ENCODE data around the gene EIPR1.
"Not testable (repeated sequence)": the region's sequence is repeated elsewhere in the genome, so short reads cannot be mapped to it uniquely, and the experiment has no call there.

The EIPR1 gene

GRCh38 chr2:3284657-3285630 is 92.7 kb downstream of the EIPR1 start:
- DNase-seq, result no peak

GRCh38 chr2:3283876-3284656 is 93.6 kb downstream of the EIPR1 start:
- not testable (repeated sequence) for DNase-seq

DNA sequence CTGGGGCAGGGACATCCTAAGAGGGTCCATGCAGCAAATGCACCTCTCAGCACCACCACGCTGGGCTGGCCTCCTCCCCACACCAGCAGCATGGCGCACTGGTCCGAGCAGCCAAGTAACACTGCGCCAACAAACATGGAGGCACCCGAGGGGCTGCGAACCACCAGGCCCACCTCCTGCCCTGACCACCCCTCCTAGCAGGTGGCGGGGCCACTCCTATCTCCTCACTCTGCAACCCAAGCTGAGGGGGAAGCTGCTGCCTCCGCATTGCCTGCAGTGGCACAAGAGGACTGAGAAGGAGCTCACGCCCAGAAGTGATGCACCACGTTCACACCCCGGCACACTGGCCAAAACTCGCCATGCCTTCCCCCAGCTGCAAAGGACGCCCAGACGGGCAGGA is 94.4 kb downstream of the EIPR1 start:
- DNase-seq, result no peak

- peak; percentile 74 to 76 for DNase-seq
Measured at GRCh38 chr2:3282056-3282998, 95.3 kb downstream of the EIPR1 start.

DNA sequence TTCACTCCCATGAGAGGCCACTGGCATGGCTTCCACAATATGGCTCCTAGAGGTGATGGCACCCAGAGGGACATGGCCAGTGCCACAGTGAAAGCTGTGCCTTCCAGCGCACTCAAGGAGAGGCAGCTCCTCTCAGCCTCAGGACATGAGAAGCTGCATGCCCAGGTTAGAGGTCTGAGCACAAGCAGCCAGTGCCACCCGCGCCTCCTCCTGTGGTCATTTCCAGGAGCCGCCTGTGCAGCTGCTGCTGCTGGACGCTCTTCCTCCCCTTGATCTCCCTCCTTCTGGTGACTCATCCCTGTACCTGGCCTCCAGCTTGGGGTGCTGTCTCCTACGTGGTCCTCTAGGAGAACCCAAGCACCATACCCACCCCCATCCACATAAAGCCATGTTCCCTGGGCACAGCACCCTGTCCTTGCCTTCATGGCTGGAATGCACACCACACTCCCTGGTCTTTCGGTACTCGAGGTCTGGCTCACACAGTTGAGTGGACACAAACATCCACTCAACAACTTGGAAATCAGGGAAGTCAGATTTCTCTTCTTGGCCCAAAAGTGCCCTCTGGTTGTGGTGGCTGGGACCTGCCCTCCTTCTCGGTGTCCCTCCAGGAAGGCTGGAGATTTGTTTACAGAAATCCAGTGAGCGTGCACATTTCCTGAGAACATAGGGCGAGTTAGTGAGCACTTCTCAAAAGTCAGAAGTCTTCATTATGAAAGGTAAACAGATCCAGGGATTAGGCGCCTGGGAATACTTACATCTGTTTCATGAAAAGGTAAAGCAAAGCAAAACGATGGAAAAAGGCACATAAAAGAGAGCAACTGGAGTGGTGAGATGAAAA is 96.7 kb downstream of the EIPR1 start:
- no peak for DNase-seq

DNA sequence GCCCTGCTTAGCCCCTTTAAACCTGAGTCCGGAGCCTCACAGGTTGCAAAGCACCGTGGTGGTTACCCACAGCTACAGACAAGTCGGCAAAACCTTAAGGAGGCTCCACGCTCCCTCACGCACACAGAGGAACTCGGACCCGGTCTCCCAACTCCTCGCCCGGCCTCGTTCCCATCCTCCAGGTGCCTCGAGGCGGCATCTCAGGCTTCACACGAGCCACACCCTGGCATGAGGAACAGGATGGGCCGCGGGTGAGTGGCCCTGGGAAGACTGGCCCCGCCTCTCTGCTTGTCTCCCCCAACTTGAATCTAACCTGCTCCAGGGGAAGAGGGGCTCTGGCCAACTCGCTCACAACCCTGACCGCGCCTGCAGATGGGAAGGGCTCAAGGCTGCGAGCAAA is 97.4 kb downstream of the EIPR1 start:
- no peak for DNase-seq

- no peak for DNase-seq
Measured at GRCh38 chr2:3279236-3279960, 98.2 kb downstream of the EIPR1 start.

DNA sequence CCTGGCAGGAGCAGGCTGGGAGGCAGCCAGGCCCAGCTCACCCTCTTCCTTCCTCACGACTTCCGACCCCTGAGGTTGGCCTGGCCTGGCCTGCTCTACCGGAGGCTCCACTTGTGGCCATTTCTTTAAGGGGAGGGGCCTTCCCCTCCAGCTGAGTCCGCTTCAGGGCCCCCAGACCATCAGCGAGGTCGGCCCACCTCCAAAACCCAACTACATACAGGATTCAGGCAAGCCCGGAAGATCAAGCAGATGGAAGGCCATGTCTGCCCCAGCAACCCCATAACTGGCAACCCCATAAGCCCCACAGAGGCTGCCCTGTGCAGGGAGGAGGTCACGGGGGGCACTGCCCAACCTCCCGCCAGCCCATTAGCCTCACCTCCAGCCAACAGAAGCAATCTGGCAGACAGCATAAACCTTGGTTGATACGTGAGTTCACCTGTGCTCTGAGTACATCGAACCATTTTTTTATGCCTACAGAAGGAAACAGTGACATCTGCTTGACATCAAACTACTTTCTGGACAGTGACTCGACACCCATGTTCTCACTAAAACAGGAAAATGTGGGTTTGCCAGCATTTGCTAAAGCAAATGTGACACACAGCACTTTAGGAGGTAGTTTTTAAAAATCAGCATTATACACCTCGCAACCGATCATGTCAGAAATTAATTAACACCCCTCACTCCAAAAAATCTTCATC is 98.9 kb downstream of the EIPR1 start:
- no peak for DNase-seq

DNA sequence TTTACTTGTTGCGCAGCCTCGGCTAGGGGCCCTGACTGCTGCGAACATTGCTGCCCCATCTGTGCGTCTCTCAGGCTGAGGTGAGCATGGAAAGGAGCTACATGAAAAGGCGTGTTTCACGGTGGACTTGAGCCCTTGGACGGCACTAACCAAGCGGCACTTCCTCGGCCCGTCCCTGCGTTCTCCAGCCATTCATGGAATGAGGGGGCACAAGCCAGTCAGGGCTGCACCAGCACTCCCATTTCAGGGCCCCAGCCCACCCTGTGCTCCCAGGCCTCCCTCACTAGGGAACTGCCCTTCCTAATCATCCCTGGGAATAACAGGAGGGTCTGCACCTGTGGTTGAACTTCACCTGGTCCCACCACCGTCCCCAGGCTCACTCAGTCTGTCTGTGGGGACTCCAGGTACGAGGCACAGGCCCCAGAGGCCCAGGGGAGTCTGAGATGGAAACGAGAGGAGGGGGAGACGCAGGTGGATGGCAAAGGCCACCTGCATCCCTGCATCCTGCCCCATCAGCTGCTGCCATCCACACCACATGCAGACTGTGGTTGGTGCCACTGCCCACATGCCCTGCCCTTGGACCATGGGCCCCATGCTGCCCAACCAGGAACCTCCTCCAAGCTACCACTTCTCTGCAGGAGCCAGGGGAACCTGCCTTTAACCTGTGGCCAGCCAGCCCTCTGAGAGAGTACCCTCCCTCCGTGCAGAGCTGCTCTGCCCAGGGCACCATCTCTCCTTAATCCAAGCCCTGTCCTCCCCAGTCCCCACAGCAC is 99.7 kb downstream of the EIPR1 start:
- DNase-seq, result no peak

DNA sequence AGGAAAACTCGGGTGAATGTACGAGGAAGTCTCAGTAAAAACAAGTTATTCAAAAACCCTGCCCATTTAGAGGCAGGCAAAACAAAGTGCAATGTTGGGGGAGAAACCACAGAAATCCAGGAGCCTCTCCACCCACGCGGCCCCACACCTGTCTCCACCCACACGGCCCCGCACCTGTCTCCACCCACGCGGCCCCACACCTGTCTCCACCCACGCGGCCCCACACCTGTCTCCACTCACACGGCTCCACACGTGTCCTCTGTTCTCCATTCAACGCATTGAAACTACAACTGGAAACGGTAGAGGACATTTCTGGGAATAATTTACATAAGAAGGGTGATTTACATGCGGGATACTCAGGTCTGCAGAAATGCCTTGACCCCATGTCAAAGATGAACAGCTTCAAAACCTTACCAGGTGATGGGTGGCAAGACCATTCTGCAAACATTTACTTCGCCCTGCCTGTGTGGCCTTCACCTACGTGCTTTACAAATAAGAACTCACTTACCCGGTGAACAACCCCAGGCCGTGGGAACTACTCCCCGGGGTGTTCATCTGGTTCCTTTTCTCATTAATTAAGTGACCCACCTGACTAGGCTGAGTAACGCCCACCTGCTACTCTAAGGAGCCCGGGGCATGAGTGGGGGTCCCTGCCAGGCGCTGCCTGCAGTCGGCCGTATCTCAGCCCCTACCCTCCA is 100.4 kb downstream of the EIPR1 start:
- no peak for DNase-seq

GRCh38 chr2:3272761-3273160 is 104.9 kb downstream of the EIPR1 start:
- no peak for DNase-seq

DNA sequence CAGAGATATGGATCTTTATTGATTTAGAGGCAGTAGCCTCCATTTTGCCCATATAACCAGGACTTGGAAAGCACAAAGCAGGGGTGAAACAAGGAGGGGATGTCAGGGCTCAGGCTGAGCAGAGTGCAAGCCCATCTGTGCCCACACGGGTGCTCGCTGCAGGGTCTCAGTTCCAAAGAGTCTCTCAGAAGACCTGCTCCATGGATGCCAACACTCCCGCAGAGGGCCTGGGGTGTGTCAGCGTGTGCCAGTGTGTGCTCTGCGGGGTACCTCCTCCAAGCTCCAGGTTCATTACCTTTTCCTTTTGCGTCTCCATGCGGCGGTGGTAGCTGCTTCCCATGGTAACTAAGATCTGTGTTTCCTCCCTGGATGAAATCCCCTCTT is 107.5 kb downstream of the EIPR1 start:
- DNase-seq, result no peak

DNA sequence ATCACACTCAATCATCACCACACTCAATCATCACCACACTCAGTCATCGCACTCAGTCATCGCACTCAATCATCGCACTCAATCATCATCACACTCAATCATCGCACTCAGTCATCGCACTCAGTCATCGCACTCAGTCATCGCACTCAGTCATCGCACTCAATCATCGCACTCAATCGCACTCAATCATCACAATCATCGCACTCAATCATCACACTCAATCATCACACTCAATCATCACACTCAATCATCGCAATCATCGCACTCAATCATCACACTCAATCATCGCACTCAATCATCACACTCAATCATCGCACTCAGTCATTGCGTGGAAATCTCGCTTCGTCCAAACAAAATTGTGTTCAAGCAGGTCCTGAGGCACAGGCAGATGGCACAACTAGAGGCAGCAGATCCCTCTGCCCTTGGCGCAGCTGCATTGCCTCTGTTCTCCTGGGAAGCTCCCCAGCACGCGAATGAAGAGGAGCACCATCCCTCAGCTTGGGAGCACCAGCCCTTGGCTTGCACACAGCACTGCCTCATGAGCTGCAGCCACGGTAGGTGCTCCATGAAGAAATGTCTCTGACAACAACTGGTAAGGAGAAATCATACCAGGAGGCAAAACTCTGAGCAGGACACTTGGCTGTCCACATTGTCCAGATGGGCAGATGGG is 108.1 kb downstream of the EIPR1 start:
- no peak for DNase-seq

GRCh38 chr2:3268705-3269029 is 109.0 kb downstream of the EIPR1 start:
- no peak for DNase-seq

- DNase-seq, result no peak
Measured at GRCh38 chr2:3267869-3268704, 109.5 kb downstream of the EIPR1 start.

- no peak for DNase-seq
Measured at GRCh38 chr2:3266925-3267867, 110.4 kb downstream of the EIPR1 start.

Data from cerebellar nuclear complex (tissue), 1 donor.